GM12892 (cell line): ENCODE data around the gene UBR2.

Experiments
- POLR2A ChIP-seq: IDR thresholded peaks from 2 replicates; pipeline ENCODE4 v1.6.1; 2011; ENCODE audit warnings: low read depth, low read length, control low read depth
- POLR2AphosphoS5 ChIP-seq: IDR thresholded peaks from 2 replicates; pipeline ENCODE4 v1.6.1; 2011; ENCODE audit warnings: low read depth, low read length, control low read depth
- TAF1 ChIP-seq: IDR thresholded peaks from 2 replicates; pipeline ENCODE4 v1.6.1; 2011; ENCODE audit warnings: low read depth, mild to moderate bottlenecking, control low read depth, low read length, borderline replicate concordance

DNA sequence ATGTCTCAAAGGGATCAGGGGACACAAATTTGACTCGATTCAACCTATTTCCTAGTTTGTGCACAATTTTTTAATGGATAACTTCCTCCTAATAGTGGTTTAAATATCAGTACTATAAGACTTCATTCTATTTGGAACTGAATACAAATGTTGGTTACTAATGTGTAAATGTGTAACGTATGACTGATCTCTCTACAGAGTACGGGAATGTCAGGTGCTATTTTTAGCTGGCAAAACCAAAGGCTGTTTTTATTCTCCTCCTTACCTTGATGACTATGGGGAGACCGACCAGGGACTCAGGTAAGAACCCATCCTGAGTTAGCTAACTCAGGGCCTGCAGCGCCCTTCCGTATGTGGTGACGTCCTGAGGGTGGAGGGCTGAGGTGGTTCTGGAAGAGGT is 125.5 kb downstream of the UBR2 start:
- TF ChIP-seq TAF1 = no peak
- no peak for TF ChIP-seq POLR2A
- TF ChIP-seq POLR2AphosphoS5 = no peak
